T-helper 2 cell (primary cell): ENCODE measurements around the gene SMAD1.
"Not testable (repeated sequence)": the region's sequence is repeated elsewhere in the genome, so short reads cannot be mapped to it uniquely, and the experiment has no call there.

ENCODE experiments used
- DNase-seq, 5 experiments: peaks; one replicate each; pipeline versions ENCODE4 v3.0.0 to v3.0.0-alpha.2; 2012 to 2022

The SMAD1 gene

DNA sequence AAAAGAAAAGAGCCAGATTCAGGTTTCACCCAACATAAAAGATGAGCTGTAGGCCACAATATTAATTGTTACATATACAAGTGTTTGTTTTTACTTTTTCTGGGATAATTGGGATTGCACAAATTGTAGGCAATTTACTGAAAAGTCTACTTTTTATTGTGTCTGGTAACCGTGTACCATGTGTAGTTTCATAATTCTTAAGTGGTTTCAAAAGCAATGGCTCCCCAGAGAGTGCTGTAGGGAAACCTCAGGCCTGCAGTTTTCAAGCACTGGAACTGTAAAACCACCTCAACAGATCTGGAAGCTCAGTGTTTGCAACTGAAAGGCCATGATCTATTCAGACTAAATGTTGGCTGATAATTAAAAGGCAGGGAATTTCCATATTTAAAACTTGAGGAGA is 83.7 kb downstream of the SMAD1 start:
- no peak for DNase-seq

DNA sequence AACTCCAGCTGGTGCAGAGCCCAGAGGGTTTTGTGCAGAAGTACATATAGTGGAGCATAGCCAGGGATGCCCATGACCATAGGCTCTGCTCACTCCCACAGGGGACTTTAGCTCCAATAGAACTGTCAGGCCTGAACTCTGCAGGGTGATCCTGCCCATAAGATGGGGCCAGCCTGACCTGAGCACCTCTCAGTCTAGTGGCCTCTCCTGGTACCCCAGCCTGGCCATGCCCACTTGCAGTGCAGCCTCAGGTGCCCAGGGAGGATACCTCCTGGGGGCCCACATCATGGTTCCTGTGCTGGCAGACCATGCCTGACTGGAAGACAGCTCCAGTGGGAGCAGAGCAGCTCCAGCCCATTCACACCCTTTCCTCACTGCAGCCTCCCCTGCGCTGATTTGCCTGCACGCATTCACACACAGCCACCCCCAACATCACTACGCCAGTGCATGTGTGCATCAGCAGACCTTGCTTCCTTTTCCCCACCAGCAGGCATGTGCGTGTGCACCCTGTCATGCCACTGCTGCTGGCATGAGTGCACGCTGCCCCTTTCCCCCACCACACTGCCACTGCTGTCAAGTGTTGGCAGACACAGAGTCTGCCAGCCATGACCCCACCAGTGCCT is 84.5 kb downstream of the SMAD1 start:
- no peak for DNase-seq

DNA sequence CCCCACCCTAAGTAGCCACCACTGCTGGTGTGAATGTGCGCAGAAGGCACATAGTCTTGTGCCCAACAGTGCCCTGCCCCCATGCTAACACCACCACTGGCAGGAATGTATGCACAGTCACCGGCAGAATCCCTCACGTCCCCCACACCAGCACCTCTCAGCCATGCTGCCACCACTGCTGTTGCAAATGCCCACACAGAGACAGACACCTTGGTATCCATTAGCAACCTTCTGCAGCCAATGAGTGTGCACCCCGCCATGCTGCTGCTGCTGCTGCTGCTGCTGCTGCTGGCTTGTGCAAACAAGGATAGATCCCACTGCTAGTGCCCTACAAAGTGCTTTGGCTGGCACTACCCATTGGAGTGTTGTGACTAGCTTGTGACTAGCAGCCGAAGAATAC is 85.1 kb downstream of the SMAD1 start:
- no peak for DNase-seq

DNA sequence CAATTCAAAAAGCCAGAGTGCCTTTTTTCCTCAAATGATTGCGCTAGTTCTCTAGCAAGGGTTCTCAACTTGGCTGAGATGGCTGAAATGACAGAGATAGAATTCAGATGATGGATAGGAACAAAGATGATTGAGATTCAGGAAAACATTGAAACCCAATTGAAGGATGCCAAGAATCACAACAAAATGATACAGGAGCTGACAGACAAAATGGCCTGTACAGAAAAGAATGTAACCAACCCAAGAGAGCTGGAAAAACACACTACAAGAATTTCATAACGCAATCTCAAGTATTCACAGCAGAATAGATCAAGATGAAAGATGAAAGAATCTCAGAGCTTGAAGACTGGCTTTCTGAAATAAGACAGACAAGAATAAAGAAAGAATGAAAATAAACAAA is 85.9 kb downstream of the SMAD1 start:
- DNase-seq, result no peak

GRCh38 chr4:145574546-145574945 is 92.9 kb downstream of the SMAD1 start:
- not testable (repeated sequence) for DNase-seq

DNA sequence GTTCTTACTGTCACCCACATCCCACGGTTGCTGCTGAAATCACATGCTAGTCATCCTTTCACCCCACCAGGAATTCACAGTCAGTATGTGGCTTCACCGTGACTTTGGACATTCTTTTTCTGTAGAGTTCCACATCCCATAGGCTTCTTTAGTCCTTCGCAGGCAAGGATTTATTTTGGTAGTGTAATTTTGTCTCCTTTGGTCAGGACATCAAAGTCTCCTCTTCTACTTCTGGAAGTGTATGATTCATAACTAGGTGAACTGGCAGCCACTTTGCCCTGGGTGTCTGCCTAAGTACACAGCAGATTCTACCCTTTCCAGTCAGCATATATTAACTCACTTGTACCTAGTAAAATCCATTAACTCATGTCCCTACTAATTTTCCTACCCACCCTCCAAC is 99.3 kb downstream of the SMAD1 start:
- DNase-seq, result no peak

DNA sequence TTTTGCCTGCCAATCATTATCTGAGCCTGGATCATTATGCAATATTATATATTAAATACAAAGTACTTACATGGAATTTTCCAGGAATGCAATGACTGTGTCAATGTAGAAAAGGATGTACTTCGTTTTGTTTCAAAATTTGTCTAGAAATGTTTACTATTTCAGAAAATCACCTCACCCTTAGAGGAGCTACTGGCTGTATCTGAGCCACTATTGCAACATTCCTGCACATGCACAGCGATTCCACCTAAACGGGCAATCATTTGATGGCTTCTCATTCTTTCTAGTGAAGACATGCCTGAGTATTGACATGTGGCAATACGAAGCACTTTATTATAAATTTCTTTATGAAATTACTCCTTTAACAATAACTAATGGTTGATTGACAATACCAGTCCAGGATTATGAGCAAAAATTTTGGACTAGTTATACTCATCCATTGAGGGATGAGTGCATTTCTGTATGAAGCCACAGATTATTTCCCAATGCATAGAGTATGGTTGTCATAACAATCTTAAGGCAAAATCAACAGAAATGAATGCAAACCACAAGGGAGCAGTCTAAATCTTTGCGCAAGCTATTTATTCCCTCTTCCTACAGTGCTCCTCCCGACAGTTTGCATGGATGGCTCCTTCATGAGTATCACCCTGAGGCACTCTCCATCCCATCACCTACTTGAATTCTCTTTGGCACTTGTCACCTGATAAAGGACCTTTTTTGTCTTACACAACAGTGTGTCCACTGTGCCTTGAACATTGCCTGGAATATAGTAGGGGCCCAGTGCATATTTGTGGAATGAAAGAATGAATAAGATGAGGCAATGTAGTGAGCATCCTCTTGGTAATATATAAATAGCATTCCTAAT is 101.8 kb downstream of the SMAD1 start:
- no peak for DNase-seq

DNA sequence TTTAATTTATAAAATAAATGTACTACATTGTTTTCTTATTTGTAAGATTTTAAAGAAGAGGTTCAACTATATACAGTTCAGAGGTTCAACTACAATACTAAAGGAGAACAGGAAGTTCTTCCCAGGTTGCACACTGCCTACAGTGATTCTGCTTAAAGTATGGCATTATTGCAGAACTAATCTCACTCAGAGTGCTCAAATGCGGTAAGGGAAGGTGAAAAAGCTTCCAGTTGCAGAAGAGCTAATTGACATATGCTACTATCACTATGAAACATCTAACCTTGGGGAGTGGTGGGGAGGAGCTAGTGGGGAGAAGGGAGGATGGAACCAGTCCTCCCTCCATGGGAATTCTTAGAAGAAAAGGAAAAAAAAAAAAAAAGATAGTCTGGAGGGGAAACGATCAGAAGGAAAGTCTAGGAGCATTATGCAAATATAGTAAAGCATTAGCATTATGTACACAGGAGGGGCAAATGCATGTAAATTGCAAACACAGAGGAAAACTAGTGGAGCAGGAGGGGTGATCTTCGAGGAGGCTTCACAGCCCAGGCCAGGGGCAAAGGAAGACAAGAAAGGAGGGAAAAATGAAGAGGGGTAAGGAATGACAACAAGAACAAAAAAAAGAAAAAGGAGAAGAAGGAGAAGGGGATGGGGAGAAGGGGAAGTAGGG is 105.6 kb downstream of the SMAD1 start:
- DNase-seq, result no peak

DNA sequence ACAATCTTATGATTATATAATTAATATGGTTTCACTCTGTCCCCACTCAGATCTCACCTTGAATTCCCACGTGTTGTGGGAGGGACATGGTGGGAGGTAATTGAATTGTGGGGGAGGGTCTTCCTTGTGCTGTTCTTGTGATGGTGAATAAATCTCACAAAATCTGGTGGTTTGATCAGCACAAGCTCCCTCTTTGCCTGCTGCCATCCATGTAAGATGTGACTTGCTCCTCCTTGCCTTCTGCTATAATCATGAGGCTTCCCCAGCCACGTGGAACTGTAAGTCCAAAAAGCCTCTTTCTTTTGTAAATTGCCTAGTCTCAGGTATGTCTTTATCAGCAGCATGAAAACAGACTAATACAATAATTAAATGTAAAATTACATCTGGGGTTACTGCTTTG is 107.7 kb downstream of the SMAD1 start:
- not testable (repeated sequence) for DNase-seq

- no peak for DNase-seq
These were observed 108.5 kb downstream of the SMAD1 start for GRCh38 chr4:145589916-145590702.

GRCh38 chr4:145602129-145602760 is 120.6 kb downstream of the SMAD1 start:
- no peak for DNase-seq

DNA sequence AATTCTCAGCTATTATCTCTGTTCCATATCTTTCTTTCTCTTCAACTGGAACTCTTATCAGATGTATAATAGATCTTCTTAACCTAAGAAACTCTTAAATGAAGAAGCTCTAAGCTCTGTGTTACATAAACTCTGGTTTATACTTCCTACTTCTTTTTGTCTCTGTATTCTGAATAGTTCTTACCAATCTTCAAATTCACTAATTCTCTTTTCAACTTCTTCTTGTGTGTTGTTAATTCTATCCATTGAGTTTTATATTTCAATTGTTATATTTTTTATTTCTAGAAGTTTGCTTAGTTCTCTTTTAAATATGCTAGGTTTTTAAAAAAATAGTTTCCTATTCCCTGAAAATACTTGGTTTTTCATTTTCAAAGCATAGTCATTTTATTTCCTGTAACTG is 124.3 kb downstream of the SMAD1 start:
- no peak for DNase-seq
